GM21529 (cell line): ENCODE results near the gene HIGD2B.
"Not testable (repeated sequence)": the region's sequence is repeated elsewhere in the genome, so short reads cannot be mapped to it uniquely, and the experiment has no call there.

Experiments used
- ATAC-seq: cut with Tn5 transposase; IDR thresholded peaks from one replicate; pipeline ENCODE4 v1.9.1; 2021; ENCODE audit not compliant: unreplicated experiment

The HIGD2B gene

GRCh38 chr15:72680931-72681330 is 5.1 kb downstream of the HIGD2B start:
- no peak for ATAC-seq

- no peak for ATAC-seq
Measured at GRCh38 chr15:72676838-72677237, 9.1 kb downstream of the HIGD2B start.

- ATAC-seq = no peak
Measured at GRCh38 chr15:72671525-72671924, 14.5 kb downstream of the HIGD2B start.

GRCh38 chr15:72670656-72671352 is 15.2 kb downstream of the HIGD2B start:
- ATAC-seq = peak; percentile 92

- ATAC-seq = not testable (repeated sequence)
Measured at GRCh38 chr15:72669803-72670202, 16.2 kb downstream of the HIGD2B start.

- ATAC-seq = not testable (repeated sequence)
Measured at GRCh38 chr15:72665706-72666105, 20.3 kb downstream of the HIGD2B start.

- not testable (repeated sequence) for ATAC-seq
Measured at GRCh38 chr15:72663931-72664330, 22.1 kb downstream of the HIGD2B start.

GRCh38 chr15:72661081-72661480 is 24.9 kb downstream of the HIGD2B start:
- not testable (repeated sequence) for ATAC-seq

GRCh38 chr15:72656014-72656413 is 30.0 kb downstream of the HIGD2B start:
- ATAC-seq = not testable (repeated sequence)

GRCh38 chr15:72654397-72654796 is 31.6 kb downstream of the HIGD2B start, which contains the start of gene GOLGA6B:
Gene GOLGA6B, plus strand, starts transcription at chr15:72654697. Its CDS starts 41 bp downstream, at chr15:72654738.
- ATAC-seq = not testable (repeated sequence)

GRCh38 chr15:72648631-72649253 is 37.2 kb downstream of the HIGD2B start:
- not testable (repeated sequence) for ATAC-seq

- not testable (repeated sequence) for ATAC-seq
Measured at GRCh38 chr15:72642271-72642670, 43.7 kb downstream of the HIGD2B start.

GRCh38 chr15:72639759-72640483 is 46.1 kb downstream of the HIGD2B start:
- not testable (repeated sequence) for ATAC-seq

GRCh38 chr15:72636519-72637282 is 49.3 kb downstream of the HIGD2B start:
- peak; percentile 55 for ATAC-seq

- ATAC-seq = not testable (repeated sequence)
Measured at GRCh38 chr15:72629068-72629570, 56.9 kb downstream of the HIGD2B start.

- not testable (repeated sequence) for ATAC-seq
Measured at GRCh38 chr15:72628249-72629067, 57.5 kb downstream of the HIGD2B start.

- not testable (repeated sequence) for ATAC-seq
Measured at GRCh38 chr15:72626153-72626552, 59.8 kb downstream of the HIGD2B start.
